HepG2 (cell line): Measurements from ENCODE around the gene KIF27. TPM values are rescaled to one million over a fixed set of nuclear protein-coding genes. Genes with fewer than 3 reads are reported as not detected.

Experiments used
- ETS1 ChIP-seq: sonication (generic); formaldehyde crosslinking; IDR thresholded peaks from 2 replicates; pipeline ENCODE4 v1.4.0; 2020; ENCODE audit warnings: missing genetic modification reagents
- KDM5A ChIP-seq: fragments of 200-600 bp; sonication (generic); IDR thresholded peaks from 2 replicates; pipeline ENCODE4 v1.7.0; 2018; ENCODE audit warnings: antibody characterized with exemption, mild to moderate bottlenecking, low read length, borderline replicate concordance
- REL ChIP-seq: sonication (generic); formaldehyde crosslinking; conservative IDR thresholded peaks from 2 replicates; pipeline ENCODE4 v1.8.0; 2022; ENCODE audit warnings: mild to moderate bottlenecking, missing genetic modification reagents, moderate library complexity
- SMARCE1 ChIP-seq: fragments of 450-650 bp; IDR thresholded peaks from 2 replicates; pipeline ENCODE4 v1.6.1; 2017; ENCODE audit warnings: borderline replicate concordance
- SP4 ChIP-seq: sonication (generic); formaldehyde crosslinking; IDR thresholded peaks from 2 replicates; pipeline ENCODE4 v1.8.1; 2023; ENCODE audit warnings: mild to moderate bottlenecking, missing genetic modification reagents
- SUZ12 ChIP-seq: fragments of 150-350 bp; IDR thresholded peaks from 2 replicates; pipeline ENCODE4 v1.6.1; 2014; ENCODE audit warnings: low read depth, low read length
- SYNCRIP ChIP-seq: fragments of 200-400 bp; formaldehyde crosslinking; IDR thresholded peaks from 2 replicates; pipeline ENCODE4 v1.6.1; 2018; ENCODE audit warnings: mild to moderate bottlenecking, low read depth, low read length; ENCODE audit not compliant: insufficient read depth
- TEAD3 ChIP-seq: optimal IDR thresholded peaks from 2 replicates; pipeline ENCODE3; 2016; ENCODE audit warnings: borderline replicate concordance
- TRIM24 ChIP-seq: sonication (generic); formaldehyde crosslinking; IDR thresholded peaks from 2 replicates; pipeline ENCODE4 v1.8.0; 2022; ENCODE audit warnings: mild to moderate bottlenecking, missing genetic modification reagents
- ZFP62 ChIP-seq: sonication (generic); formaldehyde crosslinking; IDR thresholded peaks from 2 replicates; pipeline ENCODE4 v1.4.0; 2020; ENCODE audit warnings: missing genetic modification reagents
- ZNF136 ChIP-seq: sonication (generic); formaldehyde crosslinking; IDR thresholded peaks from 2 replicates; pipeline ENCODE4 v1.8.1; 2022; ENCODE audit warnings: low read depth, mild to moderate bottlenecking, moderate library complexity, missing genetic modification reagents
- ZNF335 ChIP-seq: sonication (generic); formaldehyde crosslinking; IDR thresholded peaks from 2 replicates; pipeline ENCODE4 v1.4.0; 2020; ENCODE audit warnings: missing genetic modification reagents
- ZNF740 ChIP-seq: sonication (generic); formaldehyde crosslinking; IDR thresholded peaks from 2 replicates; pipeline ENCODE4 v1.4.0; 2020; ENCODE audit warnings: missing genetic modification reagents
- ZNF800 ChIP-seq: sonication (generic); formaldehyde crosslinking; IDR thresholded peaks from 2 replicates; pipeline ENCODE4 v1.4.0; 2020; ENCODE audit warnings: missing genetic modification reagents
- polyA plus RNA-seq, 8 experiments: library from polyadenylated mRNA; depleted of rRNA in 3 of 8; stranded (reverse) in 7 of 8; unstranded in 1 of 8; fragments of >200 nt; fragmentation: Illumina TruSeq in 4 of 8; extraction: Trizol in 4 of 8; gene quantifications; 2 replicates each; pipeline versions ENCODE4 v1.2.1 to v1.2.3, GENCODE V29; 2011 to 2016; ENCODE audit warnings: low read depth in 4 of 8, missing spikeins in 1 of 8, mixed read lengths in 1 of 8; ENCODE audit not compliant: insufficient read depth in 1 of 8
- total RNA-seq, 5 experiments: library from RNA; depleted of rRNA; stranded (reverse); fragments of >200 nt; fragmentation: Illumina TruSeq; extraction: Trizol; gene quantifications; 2 replicates each; pipeline ENCODE4 v1.2.3, GENCODE V29; 2016; ENCODE audit warnings: low read depth in 1 of 5
- TF ChIP-seq, protein P1 (sequence below): sonication (generic); formaldehyde crosslinking; IDR thresholded peaks from 2 replicates; pipeline ENCODE4 v1.4.0; 2020; ENCODE audit warnings: mild to moderate bottlenecking, missing genetic modification reagents
- TF ChIP-seq, protein P2 (sequence below): sonication (generic); IDR thresholded peaks from 2 replicates; pipeline ENCODE4 v1.6.1; 2016; ENCODE audit warnings: low read depth, borderline replicate concordance

KIF27 gene
- total and polyA plus RNA-seq, 2 of the 13 experiments (the other 11 are each of a cell fraction or from before 2014, with no cell fraction given): 0.95 to 4.1 TPM

- TF ChIP-seq TEAD3 (CRISPR knock-in tag) (peak; percentile 44), SP4 (CRISPR knock-in tag) (peak; percentile 77), ZNF740 (CRISPR knock-in tag) (no peak), SUZ12 (no peak), TRIM24 (CRISPR knock-in tag) (no peak), ZNF800 (CRISPR knock-in tag) (peak; percentile 51; the same call in 1 of the 2 replicates), KDM5A (no peak; the same call in 1 of the 2 replicates), ZFP62 (CRISPR knock-in tag) (no peak), ZNF335 (CRISPR knock-in tag) (0 out of 2 replicates have a peak, but pooled peaks have one; percentile 26), SMARCE1 (no peak), REL (CRISPR knock-in tag) (no peak), ZNF136 (CRISPR knock-in tag) (peak; percentile 32; the same call in 1 of the 2 replicates), ETS1 (CRISPR knock-in tag) (0 out of 2 replicates have a peak, but pooled peaks have one; percentile 34), SYNCRIP (no peak)
- TF ChIP-seq, protein P1, sequence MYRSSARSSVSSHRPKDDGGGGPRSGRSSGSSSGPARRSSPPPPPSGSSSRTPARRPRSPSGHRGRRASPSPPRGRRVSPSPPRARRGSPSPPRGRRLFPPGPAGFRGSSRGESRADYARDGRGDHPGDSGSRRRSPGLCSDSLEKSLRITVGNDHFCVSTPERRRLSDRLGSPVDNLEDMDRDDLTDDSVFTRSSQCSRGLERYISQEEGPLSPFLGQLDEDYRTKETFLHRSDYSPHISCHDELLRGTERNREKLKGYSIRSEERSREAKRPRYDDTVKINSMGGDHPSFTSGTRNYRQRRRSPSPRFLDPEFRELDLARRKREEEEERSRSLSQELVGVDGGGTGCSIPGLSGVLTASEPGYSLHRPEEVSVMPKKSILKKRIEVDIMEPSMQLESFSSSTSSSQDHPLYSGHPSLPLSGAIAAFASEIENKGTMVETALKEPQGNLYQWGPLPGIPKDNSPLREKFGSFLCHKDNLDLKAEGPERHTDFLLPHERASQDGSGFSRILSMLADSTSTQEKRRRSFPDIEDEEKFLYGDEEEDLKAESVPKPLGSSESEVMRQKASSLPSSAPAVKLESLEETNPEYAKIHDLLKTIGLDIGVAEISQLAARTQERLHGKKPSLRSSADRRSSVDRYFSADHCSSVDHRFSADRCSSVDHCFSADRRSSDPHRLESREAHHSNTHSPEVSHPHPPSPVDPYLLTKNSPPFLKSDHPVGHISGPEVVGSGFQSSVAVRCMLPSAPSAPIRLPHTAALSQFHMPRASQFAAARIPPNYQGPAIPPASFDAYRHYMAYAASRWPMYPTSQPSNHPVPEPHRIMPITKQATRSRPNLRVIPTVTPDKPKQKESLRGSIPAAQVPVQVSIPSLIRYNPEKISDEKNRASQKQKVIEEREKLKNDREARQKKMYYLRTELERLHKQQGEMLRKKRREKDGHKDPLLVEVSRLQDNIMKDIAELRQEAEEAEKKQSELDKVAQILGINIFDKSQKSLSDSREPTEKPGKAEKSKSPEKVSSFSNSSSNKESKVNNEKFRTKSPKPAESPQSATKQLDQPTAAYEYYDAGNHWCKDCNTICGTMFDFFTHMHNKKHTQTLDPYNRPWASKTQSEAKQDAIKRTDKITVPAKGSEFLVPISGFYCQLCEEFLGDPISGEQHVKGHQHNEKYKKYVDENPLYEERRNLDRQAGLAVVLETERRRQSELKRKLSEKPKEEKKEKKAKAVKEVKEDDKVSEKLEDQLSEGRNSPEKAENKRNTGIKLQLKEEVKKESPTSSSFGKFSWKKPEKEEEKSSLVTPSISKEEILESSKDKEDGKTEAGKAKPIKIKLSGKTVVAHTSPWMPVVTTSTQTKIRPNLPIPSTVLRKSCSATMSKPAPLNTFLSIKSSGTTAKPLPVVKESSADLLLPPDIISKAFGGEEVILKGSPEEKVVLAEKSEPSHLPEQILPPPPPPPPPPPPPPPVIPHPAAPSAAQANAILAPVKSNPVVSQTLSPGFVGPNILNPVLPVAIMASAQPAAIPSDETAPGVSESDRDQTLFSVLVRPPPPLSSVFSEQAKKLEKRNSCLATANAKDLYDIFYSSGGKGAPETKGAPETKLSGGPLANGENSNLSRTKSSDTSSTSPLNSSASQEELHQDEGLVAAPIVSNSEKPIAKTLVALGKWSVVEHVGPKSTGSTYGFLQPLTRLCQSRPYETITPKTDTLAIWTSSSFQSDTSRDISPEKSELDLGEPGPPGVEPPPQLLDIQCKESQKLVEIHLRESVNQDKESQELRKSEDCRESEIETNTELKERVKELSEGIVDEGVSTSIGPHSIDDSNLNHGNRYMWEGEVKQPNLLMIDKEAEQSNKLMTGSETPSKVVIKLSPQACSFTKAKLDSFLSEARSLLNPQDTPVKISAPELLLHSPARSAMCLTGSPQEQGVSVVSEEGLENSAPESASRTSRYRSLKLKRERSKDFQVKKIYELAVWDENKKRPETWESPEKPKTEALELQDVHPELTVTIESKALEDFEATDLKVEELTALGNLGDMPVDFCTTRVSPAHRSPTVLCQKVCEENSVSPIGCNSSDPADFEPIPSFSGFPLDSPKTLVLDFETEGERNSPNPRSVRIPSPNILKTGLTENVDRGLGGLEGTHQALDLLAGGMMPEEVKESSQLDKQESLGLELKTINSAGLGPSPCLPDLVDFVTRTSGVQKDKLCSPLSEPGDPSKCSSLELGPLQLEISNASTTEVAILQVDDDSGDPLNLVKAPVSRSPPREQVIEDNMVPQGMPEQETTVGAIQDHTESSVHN (CRISPR knock-in tag): peak; percentile 90; the same call in 1 of the 2 replicates
- TF ChIP-seq, protein P2, sequence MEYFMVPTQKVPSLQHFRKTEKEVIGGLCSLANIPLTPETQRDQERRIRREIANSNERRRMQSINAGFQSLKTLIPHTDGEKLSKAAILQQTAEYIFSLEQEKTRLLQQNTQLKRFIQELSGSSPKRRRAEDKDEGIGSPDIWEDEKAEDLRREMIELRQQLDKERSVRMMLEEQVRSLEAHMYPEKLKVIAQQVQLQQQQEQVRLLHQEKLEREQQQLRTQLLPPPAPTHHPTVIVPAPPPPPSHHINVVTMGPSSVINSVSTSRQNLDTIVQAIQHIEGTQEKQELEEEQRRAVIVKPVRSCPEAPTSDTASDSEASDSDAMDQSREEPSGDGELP: peak; percentile 12; the same call in 1 of the 2 replicates
Observed at GRCh38 chr9:83920927-83921707, at the start of gene KIF27 (continued).
